Renal pelvis (tissue), 4 donors: ENCODE results near the gene SIGLEC14. TPM values are rescaled to one million over a fixed set of nuclear protein-coding genes. Genes with fewer than 3 reads are reported as not detected.

Source experiments
- DNase-seq: peaks from one replicate; pipeline ENCODE4 v3.0.0-alpha.2; 2013
- polyA plus RNA-seq, 3 donors: library from polyadenylated mRNA; unstranded; fragments of 120-200 nt; gene quantifications; one replicate each; pipeline ENCODE4 v1.2.1, GENCODE V29; 2013; ENCODE audit not compliant: insufficient read length in 3 of 3

Gene SIGLEC14
- polyA plus RNA-seq, 3 donors = 0.25 to 0.92 (median 0.54) TPM

DNA sequence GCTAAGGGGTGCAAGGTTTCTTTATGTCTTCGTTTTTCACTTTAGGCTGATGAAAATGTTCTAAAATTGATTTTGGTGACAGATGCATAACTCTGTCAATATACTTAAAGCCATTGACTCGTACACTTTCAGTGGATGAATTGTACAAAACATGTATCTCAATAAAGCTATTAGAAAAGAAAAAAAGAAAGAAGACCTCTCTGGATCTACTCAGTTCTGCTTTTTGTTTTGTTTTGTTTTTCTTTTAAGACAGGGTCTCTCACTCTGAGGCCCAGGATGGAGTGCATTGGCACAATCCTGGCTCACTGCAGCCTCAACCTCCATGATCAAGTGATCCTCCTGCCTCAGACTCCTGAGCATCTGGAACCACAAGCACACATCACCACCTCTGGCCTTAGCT lies 19.9 kb downstream of the SIGLEC14 start:
- no peak for DNase-seq

DNA sequence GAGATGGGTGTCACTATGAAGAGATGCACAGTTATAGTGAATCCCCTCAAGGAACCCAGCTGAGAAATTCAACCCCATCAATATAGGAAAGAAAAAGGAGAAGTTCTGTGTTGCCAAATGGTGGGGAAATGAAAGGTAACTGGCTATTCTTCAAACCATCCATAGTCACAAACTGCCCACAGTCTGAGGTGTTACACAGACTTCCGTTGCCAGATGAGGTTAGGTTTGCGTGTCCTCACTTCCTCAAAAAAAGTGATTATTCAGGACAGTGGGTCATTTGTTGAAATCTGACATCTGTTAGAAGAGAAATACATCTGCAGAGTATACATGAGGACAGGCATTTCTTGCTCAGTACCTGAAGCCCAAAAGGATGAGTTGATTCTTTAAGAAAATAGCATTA lies 25.4 kb downstream of the SIGLEC14 start:
- no peak for DNase-seq

DNA sequence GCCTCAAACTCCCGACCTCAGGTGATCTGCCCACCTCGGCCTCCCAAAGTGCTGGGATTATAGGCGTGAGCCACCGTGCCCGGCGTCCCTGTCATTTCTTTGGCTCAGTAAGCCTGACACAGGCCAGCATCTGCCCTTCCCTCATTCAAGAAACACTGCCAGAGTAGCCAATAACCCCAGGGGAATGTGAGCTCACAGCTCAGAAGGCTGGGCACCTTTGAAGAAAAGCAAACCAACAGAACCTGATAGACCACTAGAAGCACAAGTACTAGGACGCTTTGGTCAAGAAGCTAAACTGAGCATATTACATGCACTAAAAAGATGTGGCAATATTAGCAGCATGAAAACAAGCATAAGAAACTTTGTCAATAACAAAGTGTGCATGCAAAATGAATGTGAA lies 30.6 kb downstream of the SIGLEC14 start:
- no peak for DNase-seq

DNA sequence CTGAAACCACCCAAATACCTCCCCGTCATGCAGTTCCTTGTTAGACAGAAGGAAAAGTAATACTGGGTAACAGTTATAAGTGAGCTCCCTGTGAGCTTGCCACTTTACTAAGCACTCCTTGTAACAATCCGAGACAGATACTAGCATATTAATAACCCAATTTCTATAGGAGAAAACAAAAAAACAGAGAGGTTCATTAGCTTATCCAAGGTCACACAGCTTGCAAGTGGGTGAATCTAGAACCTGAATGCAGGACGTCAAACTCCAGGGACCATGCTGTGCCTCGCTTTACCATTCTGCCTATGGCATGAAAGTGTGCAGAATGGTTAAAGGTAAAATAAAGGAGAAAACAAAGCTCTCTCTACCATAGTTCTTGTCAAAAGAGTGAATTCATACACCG lies 31.8 kb downstream of the SIGLEC14 start:
- no peak for DNase-seq

DNA sequence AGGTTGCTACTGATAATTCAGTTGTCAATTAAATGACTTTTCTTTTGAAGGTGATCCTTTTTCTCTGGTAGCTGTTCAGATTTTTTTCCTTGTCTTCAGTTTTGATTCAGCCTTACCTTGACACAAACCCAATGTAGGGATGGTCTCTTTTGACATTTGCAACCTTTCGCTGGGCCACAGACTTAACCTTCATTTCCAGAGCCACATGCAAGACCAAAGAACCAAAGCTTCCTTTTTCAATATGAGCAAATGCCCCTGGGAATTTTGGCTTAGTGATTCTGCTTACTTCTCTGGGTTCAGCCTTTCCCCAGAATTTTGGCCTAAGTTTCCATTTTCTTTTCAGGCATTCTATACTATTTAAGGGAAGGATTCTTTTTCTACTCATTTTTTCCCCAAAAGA lies 36.0 kb downstream of the SIGLEC14 start:
- DNase-seq = no peak

DNA sequence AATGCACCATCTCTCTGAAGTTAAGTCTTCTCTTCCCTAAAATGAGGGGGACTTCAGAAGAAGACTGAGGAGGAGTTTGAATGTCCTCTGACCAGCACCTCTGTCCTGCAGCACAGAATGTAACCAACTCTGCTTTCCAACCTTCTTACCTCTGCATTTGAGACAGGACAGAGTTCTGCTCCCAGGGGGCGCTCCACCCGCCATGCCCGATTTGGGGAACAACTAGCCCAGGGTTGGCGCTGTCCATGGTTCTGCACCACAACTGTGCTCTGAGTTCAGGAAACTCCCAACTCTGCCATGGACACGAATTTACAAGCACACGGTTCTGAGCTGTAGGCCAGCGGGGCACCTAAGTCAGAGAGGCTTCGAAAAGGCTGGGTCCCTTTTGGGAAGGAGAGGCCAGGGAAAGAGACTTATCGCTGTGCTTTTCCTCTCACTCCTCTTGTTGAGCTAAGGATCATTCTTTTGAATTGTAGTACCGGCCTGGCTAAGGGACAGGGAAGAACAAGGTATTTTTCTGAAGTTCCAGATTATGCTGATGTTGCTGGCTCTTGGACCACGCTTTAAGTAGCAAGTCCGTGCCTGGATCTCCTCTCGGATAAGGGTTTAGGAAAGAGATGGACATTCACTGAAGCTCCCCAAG lies 38.6 kb downstream of the SIGLEC14 start:
- peak; percentile 75 for DNase-seq

DNA sequence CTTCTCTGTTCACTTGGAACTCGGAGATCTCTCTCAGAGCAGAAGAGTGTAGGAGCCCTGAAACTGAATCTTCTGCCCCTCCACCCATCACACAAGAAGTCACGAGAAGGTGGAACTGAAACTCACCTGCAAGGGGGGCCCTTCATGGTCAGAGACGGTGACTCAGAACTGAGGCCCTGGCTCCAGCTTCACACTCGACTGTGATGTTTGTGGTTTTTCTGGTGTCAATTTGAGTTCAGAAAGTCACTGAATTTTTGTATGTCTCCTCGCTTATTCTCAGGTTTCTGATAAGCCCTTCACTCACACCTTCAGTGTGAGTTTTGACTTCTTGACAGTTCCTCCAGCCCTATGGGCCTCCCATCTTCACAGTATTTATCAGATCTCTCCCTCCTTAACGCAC lies 39.5 kb downstream of the SIGLEC14 start:
- DNase-seq = no peak

DNA sequence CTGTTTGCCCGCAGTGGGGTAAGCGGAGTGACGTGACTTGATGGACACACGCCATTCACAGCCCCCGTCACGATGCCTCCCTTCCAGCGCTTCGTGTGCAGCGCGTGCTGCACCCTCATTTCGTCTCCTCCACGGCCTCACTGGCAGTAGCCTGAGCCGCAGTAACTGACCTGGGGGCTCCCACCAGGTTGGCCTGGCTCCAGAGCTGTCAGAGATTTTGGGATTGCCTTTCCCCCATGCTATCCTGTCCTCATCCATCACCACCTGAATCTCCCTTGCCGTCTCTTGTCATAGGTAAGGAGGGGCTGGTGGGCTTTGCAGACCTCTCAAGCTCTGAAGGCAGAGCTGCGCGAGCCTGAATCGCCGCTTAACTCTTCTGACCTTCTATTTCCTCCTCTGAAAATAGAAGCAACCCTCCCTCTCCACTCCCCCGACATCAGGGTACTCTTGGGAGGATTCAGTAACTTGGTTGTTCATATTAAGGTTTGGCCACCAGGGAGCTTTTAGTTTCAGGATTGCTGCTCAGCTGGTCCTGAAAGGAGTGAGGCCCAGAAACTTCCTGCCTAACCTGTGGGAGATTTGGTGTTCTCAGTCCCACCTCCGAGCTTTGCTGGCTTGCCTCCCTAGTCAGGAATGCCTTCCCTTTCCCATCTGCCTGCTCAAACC lies 44.3 kb downstream of the SIGLEC14 start:
- no peak for DNase-seq

DNA sequence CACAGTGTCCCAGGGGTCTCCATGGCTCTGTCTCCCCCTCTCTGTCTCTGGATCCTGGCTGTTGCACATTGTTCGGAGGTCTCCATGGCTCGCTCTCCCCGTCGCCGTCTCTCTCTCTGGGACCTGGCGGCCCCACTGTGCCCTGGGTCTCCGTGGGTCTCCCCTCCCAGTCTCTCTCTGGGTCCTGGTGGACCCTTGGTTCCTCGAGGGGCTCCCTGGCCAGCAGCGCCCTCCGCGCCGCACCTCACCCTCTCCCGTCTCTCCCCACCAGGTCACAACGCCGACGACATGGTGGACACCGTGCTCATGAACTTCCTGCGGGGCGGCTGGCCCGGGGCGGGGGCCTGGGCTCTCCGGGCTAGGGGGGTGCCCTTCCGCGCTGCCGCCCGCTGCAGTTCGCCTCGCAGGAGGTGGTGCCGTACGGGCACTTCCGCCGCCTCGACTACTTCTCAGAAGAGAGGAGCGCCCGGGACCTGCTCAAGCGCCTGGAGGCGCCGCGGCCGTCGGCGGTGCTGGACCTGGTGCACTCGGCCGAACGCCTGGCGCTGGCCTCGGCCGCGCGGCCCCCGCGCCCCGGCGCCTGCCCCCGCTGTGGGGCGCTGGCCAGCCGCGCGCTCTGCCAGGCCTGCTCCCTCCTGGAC lies 45.6 kb downstream of the SIGLEC14 start:
- DNase-seq = no peak

DNA sequence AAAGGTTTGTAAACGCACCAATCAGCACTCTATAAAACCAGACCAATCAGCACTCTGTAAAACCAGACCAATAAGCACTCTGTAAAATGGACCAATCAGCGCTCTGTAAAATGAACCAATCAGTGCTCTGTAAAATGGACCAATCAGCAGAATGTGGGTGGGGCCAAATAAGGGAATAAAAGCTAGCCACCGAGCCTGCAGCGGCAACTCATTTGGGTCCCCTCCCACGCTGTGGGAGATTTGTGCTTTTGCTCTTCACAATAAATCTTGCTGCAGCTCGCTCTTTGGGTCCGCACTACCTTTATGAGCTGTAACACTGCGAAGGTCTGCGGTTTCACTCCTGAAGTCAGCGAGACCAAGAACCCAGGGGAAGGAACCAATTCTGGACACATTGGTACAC lies 47.5 kb downstream of the SIGLEC14 start:
- no peak for DNase-seq

DNA sequence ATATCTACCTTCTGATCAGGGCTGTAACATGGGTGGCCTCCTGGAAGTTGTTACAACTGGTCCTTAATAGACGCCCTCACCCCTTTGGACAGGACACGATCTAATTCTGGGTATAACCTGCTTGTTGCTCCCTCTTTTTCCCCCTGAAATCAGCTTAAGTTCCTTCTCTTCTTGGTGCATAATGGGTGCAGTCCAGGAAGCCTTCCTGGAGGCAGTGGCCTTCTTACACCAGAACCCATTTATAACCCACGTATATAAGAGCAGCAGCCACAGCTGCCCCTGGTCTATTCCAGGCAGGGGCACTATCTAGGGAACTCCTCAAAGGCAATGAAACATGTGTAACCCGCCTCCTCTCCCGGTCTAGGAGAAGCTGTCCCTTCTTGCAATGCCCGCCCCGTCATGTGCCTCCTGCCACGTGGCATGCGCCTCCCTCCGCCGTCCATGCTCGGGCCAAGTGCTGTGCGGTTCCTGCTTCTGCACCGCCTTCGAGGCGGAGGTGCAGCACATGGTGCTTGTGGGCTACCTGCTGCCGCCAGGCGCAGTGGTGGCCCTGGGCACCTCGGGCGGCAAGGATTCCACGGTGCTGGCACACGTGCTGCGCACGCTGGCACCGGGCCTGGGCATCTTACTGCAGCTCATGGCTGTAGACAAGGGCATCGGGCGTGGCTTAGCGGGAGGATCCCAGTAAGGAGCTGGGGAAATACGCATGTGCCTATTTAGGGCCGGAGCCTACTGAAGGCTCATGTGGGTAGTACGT lies 48.3 kb downstream of the SIGLEC14 start:
- no peak for DNase-seq

DNA sequence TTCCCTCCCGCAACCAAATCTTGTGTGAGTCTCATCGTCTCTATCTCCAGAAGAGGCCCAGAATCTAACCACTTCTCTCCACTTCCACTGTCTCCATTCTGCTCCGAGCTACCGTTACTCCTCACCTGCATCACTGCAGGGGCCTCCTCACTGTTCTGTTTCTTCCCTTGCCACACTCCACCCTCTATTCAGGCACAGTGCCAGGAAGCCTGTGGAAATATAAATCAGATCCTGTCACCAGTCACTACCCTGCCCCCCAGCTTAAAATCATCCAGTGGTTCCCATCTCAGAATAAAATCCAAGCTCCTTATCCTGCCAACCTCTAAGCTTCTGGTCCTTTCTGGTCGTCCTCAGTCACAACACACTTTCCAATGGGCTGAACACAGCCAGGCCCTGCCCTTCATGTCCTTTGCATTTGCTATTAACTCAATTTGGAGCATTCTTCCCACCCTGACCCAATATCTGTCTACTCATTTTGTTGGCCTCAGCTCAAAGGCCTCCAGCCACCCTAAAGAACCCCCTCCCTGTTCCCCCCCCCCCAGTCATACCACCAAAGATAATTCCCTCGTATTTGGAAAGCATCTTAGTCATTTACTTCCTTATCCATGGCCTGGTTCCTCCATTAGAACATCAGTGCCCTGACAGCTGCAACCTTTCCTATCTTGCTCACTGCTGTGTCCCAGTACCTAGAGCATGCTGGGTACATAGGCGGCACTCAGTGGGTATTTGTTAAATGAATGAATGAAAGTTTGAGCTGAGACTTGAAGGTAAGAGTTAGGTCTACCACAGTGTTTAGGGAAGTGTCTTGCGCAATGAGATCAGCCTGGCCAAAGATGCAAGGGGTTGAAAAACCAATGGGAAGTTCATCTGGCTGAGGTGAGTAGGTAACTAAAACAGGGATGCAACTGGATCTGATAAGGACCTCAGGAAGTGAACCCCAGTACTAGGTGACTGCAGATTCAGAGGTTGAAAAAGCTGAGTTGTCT lies 51.1 kb downstream of the SIGLEC14 start:
- no peak for DNase-seq

DNA sequence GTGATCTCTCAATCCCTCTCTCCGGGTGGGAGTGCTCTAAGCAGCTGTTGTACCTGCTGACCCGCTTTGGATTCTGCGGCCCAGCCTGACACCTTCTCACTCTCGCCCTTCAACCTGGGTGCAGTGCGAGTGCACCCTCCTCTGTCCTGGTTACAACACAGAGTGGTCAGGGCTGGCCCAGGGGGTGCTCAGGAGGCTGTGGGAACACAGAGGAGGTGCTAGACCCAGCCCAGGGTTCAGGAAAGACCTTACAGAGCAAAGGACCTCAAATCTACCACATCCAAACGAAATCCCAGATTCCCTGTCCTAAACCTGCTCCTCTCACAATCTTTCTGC lies 51.9 kb downstream of the SIGLEC14 start:
- no peak for DNase-seq

DNA sequence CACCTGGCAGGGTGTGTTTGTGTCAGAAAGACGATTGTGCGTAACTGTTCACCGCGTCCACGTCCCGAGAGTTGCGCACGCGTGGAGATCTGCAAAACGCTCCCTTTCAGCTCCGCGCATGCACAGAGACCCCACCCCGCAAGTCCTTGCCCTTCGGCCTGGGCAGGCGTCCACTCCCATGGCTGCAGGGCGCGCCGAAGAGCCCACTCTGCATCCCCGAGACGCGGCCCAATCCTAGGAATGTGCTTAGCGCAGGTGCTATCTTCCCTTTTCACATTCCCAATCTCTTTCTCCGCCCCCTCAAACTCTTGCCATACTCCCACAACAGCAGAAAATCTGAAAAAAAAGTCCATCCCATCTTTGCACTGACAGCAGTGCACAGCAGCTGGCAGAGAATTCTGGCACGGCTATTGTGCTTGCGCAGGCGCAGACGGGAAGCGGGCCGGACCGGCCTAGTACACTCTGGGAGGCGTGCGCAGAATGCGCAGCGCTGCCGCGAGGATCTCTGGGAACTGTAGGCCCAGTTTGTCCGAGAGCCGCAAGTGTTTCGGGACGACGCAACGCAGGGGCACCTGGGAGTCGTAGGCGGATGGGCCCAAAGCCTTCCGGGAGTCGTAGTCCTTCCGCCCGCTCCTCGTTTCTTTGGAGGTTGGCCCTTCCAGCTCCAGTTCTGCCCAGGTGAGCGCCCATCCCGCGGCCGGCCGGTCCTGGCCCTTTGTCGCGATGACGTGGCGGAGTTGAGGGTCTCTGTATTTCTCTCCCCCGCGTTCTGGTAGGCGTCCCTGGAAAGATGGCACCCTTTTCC lies 52.5 kb downstream of the SIGLEC14 start:
- peak; percentile 96 for DNase-seq

DNA sequence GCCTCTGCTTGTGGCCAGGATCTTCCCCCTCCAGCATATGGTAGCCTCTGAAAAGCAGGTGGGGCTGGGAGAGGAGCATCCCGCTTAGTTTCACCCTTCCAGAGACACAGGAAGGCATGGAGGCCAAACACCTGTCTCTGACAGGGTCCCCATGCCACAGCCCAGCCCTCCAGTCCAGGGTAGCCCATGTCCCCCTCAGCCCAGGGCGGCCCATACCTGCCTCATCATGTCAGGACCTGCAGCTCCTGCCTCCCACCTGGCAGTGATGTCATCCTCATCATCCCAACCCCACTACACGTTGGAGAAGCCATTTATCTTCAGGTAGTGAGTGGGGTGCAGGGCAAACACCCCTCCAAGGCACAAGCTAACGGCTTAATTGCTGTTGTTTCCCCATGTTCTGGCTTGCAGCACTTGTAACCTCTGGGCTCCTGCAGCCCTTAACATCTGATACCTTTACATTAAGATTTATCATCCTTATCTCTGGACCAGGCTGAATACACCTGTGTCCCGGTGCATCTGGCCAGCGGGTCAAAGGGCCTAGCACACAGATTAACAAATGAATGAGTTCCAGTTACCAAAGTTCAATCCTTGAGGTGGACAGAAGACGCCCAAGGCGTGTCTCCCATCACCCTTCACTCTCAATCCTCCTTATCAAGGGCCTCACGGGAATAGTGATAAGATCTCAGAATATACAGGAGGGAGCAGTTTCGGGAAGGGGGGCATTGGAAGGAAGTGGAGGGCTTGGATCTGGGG lies 53.3 kb downstream of the SIGLEC14 start:
- DNase-seq = no peak
